ENCODE data around the gene RCAN3. TPM values are rescaled to one million over a fixed set of nuclear protein-coding genes. Genes with fewer than 3 reads are reported as not detected.

RCAN3 gene
- total and polyA plus RNA-seq, 2 of the 13 experiments (the other 11 are each of a cell fraction or from before 2014, with no cell fraction given) = 12.2 to 13.3 TPM

- POLR2A ChIA-PET = no interaction called here
- intact Hi-C loops (cut with micrococcal nuclease; ENCODE audit: unreplicated experiment) = no loop called here
Measured at GRCh38 chr1:24484199-24484598, 18.4 kb upstream of the RCAN3 start.

GRCh38 chr1:24486331-24487065 lies 16.1 kb upstream of the RCAN3 start:
- intact Hi-C loops (cut with micrococcal nuclease; ENCODE audit: unreplicated experiment) = no loop called here
- FAIRE-seq (no peak), ATAC-seq (no peak), DNase-seq (ENCODE audit: low spot score) (no peak)
- TF ChIP-seq ERF (CRISPR knock-in tag; IDR thresholded peaks at IDR 0.05) (no peak), CBX2 (IDR thresholded peaks at IDR 0.05; ENCODE audit: low read depth, low read length) (no peak), CBX2 (CRISPR knock-in tag; IDR thresholded peaks at IDR 0.05; ENCODE audit: low read depth) (no peak)
- Histone ChIP-seq H3K4me3 (replicated peaks in 1 of 3; ENCODE audit: insufficient read depth in 1 of 3, low read depth in 2 of 3, low read length in 3 of 3) (no peak overlapping the region), H3K9me3 (ENCODE audit: low read length) (no peaks in the 10 kb centered on the region), H3K79me2 (ENCODE audit: insufficient read depth, low read length) (no peaks in the 10 kb centered on the region), H3K27me3 (ENCODE audit: control insufficient read depth in 1 of 2, insufficient read depth in 2 of 2, low read length in 2 of 2) (no peaks in the 10 kb centered on the region; a peak in 1 of 5 replicates), H3K9ac (ENCODE audit: insufficient read depth, low read depth, low read length) (no peak overlapping the region), H3K36me3 (replicated peaks in 1 of 2; ENCODE audit: control insufficient read depth in 1 of 2, insufficient read depth in 2 of 2, low read length in 2 of 2) (no peaks in the 10 kb centered on the region), H3K27ac (ENCODE audit: extremely low read length, insufficient read depth, low read length) (no peak overlapping the region), H4K20me1 (ENCODE audit: insufficient read depth, low read length) (no peaks in the 10 kb centered on the region), H3K4me1 (ENCODE audit: insufficient read depth, low read length) (peaks cover 18% of the 10 kb centered on the region), H2AFZ (ENCODE audit: low read length) (no peak overlapping the region), H3K4me2 (ENCODE audit: low read depth, low read length) (no peak overlapping the region)
- ChIA-PET CTCF (ENCODE audit: low intra/inter-chr PET ratio, low total read pairs) (no interaction called here), POLR2A (no interaction called here)
- WGBS (ENCODE audit: low lambda C conversion rate) = 51% methylated on average over 7 of the region's 7 CpGs
- BruUV-seq (replicated peaks) = no TSS peak
- in situ Hi-C loops (cut with HindIII; ENCODE audit: extremely low pct_ligation_motif_present, low pct_unique_long_range_greater_than_20kb) = no loop called here

More at GRCh38 chr1:24484199-24484598, 18.4 kb upstream of the RCAN3 start:
- in situ Hi-C loops (cut with HindIII; ENCODE audit: extremely low pct_ligation_motif_present, low pct_unique_long_range_greater_than_20kb) = no loop called here
- 16% methylated on average over 4 of the region's 4 CpGs for WGBS (ENCODE audit: low lambda C conversion rate)
- H3K27ac ChIP-seq (ENCODE audit: extremely low read length, insufficient read depth, low read length) = no peak overlapping the region
- ATAC-seq = peak; percentile 33; the same call in 1 of the 3 replicates
- CTCF ChIA-PET (ENCODE audit: low intra/inter-chr PET ratio, low total read pairs) = no interaction called here
- FAIRE-seq = no peak
- H3K4me2 ChIP-seq (ENCODE audit: low read depth, low read length) = no peak overlapping the region
- no peak overlapping the region for H3K9ac ChIP-seq (ENCODE audit: insufficient read depth, low read depth, low read length)
- no peaks in the 10 kb centered on the region for H3K9me3 ChIP-seq (ENCODE audit: low read length)
- H3K4me3 ChIP-seq (replicated peaks in 1 of 3; ENCODE audit: insufficient read depth in 1 of 3, low read depth in 2 of 3, low read length in 3 of 3) = no peak overlapping the region
- TF ChIP-seq SRSF9 (IDR thresholded peaks at IDR 0.05; ENCODE audit: borderline replicate concordance, insufficient read depth, low read depth, low read length, poor library complexity, severe bottlenecking) = no peak
- no peak for TF ChIP-seq ZNF619 (CRISPR knock-in tag; IDR thresholded peaks at IDR 0.05)
- TF ChIP-seq ZNF761 (CRISPR knock-in tag; conservative IDR thresholded peaks at IDR 0.05) = no peak
- no peak for TF ChIP-seq DNMT3B (CRISPR knock-in tag; conservative IDR thresholded peaks at IDR 0.05)
- H2AFZ ChIP-seq (ENCODE audit: low read length) = no peak overlapping the region
- no peaks in the 10 kb centered on the region; a peak in 1 of 5 replicates for H3K27me3 ChIP-seq (ENCODE audit: control insufficient read depth in 1 of 2, insufficient read depth in 2 of 2, low read length in 2 of 2)
- H3K4me1 ChIP-seq (ENCODE audit: insufficient read depth, low read length) = peaks cover 15% of the 10 kb centered on the region
- no peaks in the 10 kb centered on the region for H3K79me2 ChIP-seq (ENCODE audit: insufficient read depth, low read length)
- H3K36me3 ChIP-seq (replicated peaks in 1 of 2; ENCODE audit: control insufficient read depth in 1 of 2, insufficient read depth in 2 of 2, low read length in 2 of 2) = no peaks in the 10 kb centered on the region
- DNase-seq (ENCODE audit: low spot score) = no peak
- BruUV-seq (replicated peaks) = no TSS peak
- no peaks in the 10 kb centered on the region for H4K20me1 ChIP-seq (ENCODE audit: insufficient read depth, low read length)

Data from HepG2 (cell line).